ENCODE data around the gene CFAP161.

DNA sequence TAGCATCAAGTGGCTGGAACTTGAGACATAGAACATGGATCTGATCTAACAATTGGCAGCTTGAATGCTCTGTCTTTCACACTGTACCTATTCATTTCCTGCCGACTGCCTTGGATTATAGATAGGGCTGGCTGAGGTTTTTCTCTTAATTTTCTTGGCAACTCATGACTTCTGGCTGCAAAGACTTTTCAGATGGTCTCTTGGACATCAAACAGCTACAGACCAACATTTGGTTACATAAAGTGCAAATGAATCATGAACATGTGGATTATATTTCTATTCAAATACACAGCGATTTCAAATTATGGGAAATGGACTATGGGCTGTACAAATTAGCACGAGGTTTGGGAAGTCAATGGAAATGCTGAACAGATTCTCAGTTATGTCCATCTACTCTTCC lies 36.4 kb downstream of the CFAP161 start:
- TF ChIP-seq, protein P1, sequence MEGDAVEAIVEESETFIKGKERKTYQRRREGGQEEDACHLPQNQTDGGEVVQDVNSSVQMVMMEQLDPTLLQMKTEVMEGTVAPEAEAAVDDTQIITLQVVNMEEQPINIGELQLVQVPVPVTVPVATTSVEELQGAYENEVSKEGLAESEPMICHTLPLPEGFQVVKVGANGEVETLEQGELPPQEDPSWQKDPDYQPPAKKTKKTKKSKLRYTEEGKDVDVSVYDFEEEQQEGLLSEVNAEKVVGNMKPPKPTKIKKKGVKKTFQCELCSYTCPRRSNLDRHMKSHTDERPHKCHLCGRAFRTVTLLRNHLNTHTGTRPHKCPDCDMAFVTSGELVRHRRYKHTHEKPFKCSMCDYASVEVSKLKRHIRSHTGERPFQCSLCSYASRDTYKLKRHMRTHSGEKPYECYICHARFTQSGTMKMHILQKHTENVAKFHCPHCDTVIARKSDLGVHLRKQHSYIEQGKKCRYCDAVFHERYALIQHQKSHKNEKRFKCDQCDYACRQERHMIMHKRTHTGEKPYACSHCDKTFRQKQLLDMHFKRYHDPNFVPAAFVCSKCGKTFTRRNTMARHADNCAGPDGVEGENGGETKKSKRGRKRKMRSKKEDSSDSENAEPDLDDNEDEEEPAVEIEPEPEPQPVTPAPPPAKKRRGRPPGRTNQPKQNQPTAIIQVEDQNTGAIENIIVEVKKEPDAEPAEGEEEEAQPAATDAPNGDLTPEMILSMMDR (IDR thresholded peaks at IDR 0.05; ENCODE audit: borderline replicate concordance, extremely low read depth, low read length, poor library complexity, severe bottlenecking) = no peak
- no peak for TF ChIP-seq EZH2 (IDR thresholded peaks at IDR 0.05; ENCODE audit: borderline replicate concordance, low read depth, low read length, severe bottlenecking)
